NCI-H146 treated with DMSO at 0.1 percent for 48 hours (cell line): Measurements from ENCODE around the gene KLK3.
"Not testable (repeated sequence)": the region's sequence is repeated elsewhere in the genome, so short reads cannot be mapped to it uniquely, and the experiment has no call there.

Experiments
- DNase-seq: peaks from one replicate; lab custom pipeline; 2025; ENCODE audit not compliant: unreplicated experiment; lab: John Stamatoyannopoulos, UW

The KLK3 gene

DNA sequence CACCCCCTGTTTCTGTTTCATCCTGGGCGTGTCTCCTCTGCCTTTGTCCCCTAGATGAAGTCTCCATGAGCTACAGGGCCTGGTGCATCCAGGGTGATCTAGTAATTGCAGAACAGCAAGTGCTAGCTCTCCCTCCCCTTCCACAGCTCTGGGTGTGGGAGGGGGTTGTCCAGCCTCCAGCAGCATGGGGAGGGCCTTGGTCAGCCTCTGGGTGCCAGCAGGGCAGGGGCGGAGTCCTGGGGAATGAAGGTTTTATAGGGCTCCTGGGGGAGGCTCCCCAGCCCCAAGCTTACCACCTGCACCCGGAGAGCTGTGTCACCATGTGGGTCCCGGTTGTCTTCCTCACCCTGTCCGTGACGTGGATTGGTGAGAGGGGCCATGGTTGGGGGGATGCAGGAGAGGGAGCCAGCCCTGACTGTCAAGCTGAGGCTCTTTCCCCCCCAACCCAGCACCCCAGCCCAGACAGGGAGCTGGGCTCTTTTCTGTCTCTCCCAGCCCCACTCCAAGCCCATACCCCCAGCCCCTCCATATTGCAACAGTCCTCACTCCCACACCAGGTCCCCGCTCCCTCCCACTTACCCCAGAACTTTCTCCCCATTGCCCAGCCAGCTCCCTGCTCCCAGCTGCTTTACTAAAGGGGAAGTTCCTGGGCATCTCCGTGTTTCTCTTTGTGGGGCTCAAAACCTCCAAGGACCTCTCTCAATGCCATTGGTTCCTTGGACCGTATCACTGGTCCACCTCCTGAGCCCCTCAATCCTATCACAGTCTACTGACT lies at the start of gene KLK3:
KLK3 (plus strand) TSS at position 280 of the 775 bp plus-strand sequence; CDS start at position 321, 41 bp downstream.
- no peak for DNase-seq

- no peak for DNase-seq
Measured at GRCh38 chr19:50808856-50809255, 45.9 kb upstream of the KLK3 start.

DNA sequence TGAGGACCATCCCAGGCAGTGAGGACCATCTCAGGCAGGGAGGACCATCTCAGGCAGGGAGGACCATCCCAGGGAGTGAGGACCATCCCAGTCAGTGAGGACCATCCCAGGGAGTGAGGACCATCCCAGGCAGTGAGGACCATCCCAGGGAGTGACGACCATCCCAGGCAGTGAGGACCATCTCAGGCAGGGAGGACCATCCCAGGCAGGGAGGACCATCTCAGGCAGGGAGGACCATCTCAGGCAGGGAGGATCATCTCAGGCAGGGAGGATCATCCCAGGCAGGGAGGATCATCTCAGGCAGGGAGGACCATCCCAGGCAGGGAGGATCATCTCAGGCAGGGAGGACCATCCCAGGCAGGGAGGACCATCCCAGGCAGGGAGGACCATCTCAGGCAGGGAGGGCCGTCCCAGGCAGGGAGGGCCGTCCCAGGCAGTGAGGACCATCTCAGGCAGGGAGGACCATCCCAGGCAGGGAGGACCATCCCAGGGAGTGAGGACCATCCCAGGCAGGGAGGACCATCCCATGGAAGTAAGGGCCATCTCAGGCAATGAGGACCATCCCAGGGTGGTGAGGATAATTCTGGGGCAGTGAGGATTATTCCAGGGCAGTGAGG lies 43.0 kb upstream of the KLK3 start:
- DNase-seq, result not testable (repeated sequence)

- DNase-seq, result no peak
Measured at GRCh38 chr19:50812474-50812873, 42.2 kb upstream of the KLK3 start.

DNA sequence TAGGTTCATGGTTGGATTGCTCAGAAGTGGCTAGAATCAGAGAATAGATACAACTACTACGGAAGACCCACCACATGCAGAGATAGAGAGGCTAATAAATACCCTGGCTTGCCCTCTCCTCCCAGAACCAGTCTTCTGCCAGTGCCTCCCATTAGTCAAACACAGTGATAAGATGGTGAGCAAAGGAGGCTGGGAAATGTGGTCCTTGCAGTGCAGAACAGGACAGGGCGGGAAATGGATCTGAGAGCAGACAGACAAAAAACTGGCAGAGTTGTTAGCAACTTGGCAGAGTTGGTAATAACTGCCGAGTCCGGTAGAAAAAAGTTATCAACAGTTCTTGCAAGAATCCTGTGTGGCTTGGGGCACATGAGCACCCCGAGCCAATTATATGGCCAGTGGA lies 39.8 kb upstream of the KLK3 start:
- no peak for DNase-seq

DNA sequence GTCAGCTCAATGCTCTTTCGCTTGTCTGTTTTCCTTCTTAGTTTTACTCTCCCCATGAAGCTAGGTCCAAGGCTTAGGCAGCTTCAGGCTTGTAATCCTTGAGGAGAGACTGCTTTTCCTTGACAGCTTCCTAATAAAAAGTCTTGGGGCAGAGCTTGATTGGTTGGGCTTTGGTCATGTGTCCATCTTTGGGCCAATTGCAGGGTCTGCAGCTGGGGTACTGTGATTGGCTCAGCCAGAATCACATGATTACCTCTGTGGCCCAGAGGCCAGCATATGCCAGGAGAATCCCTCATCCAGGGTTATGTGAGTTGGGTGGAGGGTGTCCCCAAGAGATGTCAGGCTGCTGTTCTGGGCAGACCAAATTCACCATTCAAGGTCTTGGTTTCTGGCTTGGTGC lies 39.3 kb upstream of the KLK3 start:
- no peak for DNase-seq

- DNase-seq, result peak; percentile 88
Measured at GRCh38 chr19:50817941-50818858, 36.5 kb upstream of the KLK3 start.

- DNase-seq, result peak; percentile 61
Measured at GRCh38 chr19:50818859-50819472, 35.7 kb upstream of the KLK3 start.

- no peak for DNase-seq
Measured at GRCh38 chr19:50819636-50820035, 35.1 kb upstream of the KLK3 start.

DNA sequence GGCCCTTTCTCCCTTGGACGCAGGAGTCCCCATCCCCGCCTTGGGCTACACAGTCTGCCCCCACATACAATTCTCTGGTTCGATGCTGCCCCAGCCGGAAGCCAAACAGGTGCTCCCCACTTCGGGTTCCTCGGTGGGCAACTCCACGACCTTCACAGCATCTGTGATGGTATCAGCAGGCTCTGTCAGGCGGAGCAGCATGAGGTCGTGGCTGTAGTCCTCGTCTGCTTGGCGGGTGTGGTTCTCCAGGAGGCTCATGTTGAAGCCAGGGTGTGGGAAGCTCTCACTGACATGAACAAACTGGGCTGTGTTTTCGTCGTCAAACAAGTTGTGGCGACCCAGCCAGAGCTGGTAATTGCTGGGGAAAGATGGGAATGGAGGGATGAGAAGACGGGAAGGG lies 34.6 kb upstream of the KLK3 start:
- no peak for DNase-seq

DNA sequence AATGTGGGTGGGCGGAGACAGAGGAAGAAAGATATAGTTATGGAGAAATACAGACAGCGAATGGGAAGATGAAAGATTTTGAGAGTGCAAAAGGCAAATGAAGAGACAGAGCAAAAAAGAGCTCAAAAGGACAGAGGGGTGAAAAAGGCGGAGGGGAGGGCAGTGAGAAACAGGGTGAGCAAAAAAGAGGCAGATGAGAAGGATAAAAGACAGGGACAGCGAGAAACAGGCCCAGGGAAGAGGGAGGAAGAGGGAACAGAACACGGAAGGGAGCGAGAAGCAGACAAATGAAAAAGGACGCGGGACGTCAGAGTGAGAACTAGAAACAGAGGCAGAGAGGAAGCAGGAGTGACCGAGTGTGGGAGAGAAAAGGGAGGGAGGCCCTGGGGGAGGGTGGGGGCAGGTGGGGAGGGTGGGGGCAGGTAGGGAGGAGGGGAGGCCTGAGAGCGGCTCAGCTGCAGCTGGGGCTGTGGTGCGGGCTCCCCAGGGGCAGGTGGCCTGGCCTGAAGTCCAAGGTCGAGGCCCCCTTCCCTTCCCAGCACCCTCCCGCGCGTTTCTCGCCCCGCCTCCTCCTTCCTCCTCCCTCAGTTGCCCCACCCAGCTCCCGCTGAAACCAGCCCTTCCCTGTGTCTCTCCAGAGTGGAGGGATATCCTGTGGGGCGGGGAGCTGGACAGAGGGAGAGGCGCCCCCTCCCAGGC lies 34.0 kb upstream of the KLK3 start:
- DNase-seq, result no peak

- no peak for DNase-seq
Measured at GRCh38 chr19:50821248-50821612, 33.5 kb upstream of the KLK3 start.

- DNase-seq, result no peak
Measured at GRCh38 chr19:50821622-50822021, 33.1 kb upstream of the KLK3 start.

- no peak for DNase-seq
Measured at GRCh38 chr19:50822661-50823208, 32.0 kb upstream of the KLK3 start.

DNA sequence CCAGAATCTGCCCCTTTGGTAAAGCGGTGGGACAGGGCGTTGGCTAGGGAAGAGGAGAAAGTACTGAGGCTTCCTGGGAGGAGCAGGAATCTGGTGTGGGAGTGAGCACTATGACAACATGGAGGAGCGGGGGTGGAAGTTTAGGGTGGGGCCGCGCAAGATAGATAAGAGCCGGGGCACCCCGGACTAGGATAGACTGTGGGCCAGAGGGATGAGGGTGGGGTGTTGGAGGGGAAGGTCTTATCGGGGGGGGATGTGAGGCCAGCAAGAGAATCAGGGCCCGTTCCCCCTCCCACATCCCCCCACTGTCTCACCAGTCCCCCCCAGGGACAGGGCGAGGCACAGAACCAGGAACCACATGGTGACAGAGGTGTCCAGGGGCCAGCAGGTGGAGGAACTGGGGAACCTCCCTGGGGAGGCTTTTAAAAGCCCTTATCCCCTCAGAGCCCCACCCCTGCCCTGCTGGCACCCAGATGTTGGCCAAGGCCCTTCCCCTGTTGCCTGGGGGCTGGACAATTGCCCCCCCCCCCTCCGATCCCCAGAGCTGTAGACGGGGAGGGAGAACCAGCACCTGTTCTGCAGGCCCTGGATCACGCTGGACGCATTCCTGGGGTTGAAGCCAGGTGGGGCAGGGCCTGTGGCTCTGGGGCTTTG lies 31.2 kb upstream of the KLK3 start, which contains the start of gene KLK1:
KLK1 (minus strand) TSS at position 399 of the 654 bp plus-strand sequence; CDS start at position 360, 39 bp downstream.
- no peak for DNase-seq

- DNase-seq, result no peak
Measured at GRCh38 chr19:50826492-50827240, 28.0 kb upstream of the KLK3 start.

DNA sequence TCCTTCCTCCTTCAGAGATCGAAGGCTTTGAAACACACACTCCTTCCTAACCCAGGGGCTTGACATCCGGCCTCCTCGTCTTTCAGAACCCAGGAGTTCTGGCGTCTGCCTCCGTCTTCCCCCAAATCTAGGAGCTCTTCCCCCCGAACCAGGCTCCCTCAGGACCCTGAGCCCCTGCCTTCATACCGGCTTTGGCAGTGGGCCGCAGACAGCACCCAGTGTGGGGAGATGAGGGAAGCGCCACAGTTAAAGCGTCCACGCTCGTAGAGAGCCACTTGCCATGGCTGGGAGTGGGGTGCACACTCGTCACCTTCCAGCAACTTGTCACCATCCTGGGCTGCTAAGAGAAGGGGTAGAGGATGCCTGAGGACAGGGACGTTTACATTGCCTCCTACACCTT lies 27.2 kb upstream of the KLK3 start:
- no peak for DNase-seq

DNA sequence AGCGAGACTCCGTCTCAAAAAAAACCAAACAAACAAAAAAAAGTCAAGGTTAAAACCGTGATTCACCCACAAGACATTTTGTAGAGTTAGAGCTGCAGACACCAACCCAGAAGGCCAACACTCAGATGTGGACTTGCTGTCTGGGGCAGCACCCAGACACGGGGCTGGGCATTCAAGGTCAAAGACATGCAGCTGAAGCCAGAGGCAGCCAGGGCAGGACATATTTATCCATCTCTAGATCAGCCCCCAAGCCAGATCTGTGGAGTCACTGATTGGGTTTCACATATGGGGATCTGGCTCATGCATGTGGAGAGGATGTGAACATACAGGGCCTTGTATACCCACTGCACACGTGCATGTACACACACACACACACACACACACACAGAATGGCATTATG lies 24.9 kb upstream of the KLK3 start:
- DNase-seq, result no peak
